ENCODE results near the gene ACP6.
"Not testable (repeated sequence)": the region's sequence is repeated elsewhere in the genome, so short reads cannot be mapped to it uniquely, and the experiment has no call there.

ACP6 gene

GRCh38 chr1:147670319-147671001 is at the start of gene ACP6:
TSS of gene ACP6 (minus strand) at chr1:147670524. CDS start at chr1:147670048, 476 bp downstream.
- DNase-seq (ENCODE audit: low spot score) = peak; percentile 51

GRCh38 chr1:147719711-147720225 is 49.4 kb upstream of the ACP6 start:
- DNase-seq (ENCODE audit: low spot score) = no peak

GRCh38 chr1:147719029-147719698 is 48.8 kb upstream of the ACP6 start:
- DNase-seq (ENCODE audit: low spot score) = no peak

DNA sequence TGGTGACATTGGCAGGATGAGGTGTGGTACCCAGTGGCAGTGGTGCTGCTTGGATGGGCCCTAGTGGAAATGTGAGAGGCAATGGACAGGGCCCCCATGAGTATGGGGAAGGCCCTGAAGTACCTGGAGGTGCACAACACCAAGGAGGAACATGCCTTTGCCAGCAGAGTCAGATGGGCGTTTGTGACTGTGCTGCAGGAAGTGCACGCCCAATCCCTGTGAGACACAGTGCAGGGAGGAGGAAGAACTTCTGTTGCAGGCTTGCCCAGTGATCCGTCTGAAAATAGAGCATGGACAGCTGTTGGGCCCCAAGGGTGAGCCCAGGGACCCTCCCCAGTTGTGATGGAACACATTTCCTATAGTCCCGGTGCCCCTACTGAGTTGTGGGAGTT is 47.4 kb upstream of the ACP6 start:
- no peak for DNase-seq (ENCODE audit: low spot score)

DNA sequence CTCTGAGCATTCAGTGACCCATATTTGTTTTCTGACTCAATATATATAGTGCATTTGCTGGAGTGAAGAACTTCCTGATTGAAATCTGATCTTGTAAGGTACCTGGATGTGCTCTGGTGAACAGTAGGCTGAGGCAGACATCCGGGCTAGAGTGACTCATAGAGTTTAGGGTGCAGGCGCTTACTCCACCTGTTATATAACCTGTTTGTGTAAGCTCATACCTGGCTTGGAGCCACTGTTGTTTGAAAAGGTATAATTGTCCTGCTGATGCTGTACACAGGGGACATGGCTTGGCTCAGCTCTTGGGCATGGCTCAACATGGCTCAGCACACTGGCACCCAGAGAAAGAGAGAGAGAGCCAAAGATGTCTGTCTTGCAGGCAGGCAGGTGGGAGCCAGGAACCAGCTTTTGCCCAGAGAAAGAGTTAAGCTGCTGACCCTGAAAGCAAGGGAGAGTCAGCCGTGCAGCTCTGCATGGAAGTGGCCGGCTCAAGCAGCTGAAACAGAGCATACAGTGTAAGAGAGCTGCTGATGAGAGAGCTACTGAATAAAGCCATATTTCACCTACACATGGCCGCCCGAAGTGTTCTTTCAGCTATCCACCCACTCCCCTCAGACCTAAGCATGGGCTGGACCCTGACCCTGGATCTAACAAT is 46.9 kb upstream of the ACP6 start:
- DNase-seq (ENCODE audit: low spot score) = no peak

DNA sequence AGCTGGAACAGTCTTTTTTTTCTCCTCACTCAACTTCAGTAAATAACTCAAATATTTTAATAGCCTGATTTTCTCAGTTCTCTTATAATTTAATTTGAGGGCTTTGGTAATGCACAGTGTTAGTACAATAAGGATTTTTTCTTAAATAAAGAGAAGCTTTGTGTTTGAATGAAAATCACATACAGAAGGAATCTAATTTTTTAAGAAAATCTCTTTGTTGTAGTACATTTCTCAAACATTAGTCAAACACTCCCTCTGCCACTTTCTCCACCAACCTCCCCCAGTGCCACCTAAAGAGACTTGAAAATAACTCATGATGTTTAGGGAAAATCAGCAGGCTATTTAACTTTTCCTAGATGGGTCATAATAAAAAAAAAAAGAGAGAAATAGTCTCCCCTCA is 42.3 kb upstream of the ACP6 start:
- no peak for DNase-seq (ENCODE audit: low spot score)

DNA sequence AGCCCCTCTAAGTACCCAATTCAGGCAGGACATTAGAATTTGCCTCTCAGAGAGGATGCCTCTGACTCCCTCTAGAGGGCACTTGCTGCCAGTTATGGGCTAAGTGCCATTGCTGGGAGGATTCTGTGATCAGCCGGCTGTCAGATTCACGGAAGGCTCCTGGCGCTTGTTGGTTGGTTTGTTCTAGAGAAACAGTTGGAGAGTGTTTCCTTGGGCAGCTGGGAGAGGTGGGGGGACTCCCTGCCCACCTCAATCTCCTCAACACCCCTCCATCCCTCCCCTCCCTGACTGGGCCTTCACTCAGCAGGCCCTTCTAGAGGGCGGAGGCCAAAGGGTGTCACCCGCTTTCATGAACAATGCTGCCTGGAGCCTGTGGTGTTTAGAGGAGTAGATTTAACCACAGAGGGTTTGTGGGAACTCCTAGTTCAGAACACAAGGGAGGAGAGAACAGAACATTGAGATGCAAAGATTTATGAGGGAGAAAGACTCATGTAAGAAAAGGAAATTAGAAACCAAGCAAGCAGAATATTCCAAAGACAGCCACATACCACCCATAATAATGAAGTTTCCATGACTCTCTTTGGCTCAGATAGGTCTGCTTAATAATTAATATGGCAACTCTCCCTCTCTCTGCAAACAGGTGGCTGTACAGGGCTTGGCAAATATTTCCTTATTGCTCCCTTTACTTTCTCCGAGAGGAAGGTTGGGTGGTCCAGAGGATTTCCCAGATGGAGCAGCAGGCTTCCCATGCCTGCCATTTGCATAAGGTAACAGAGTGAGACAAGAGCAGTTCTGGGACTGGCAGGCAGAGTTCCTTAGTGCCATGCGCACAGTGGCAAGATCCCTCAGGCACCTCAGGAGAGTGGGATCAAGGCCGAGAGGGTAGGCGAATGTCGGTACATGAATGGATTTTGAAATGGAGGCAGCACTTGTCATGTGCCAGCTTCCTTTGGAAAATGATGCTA is 30.0 kb upstream of the ACP6 start:
- DNase-seq (ENCODE audit: low spot score) = peak; percentile 14

- DNase-seq (ENCODE audit: low spot score) = no peak
Measured at GRCh38 chr1:147699686-147700041, 29.3 kb upstream of the ACP6 start.

- DNase-seq (ENCODE audit: low spot score) = no peak
Measured at GRCh38 chr1:147683163-147683763, 12.9 kb upstream of the ACP6 start.

DNA sequence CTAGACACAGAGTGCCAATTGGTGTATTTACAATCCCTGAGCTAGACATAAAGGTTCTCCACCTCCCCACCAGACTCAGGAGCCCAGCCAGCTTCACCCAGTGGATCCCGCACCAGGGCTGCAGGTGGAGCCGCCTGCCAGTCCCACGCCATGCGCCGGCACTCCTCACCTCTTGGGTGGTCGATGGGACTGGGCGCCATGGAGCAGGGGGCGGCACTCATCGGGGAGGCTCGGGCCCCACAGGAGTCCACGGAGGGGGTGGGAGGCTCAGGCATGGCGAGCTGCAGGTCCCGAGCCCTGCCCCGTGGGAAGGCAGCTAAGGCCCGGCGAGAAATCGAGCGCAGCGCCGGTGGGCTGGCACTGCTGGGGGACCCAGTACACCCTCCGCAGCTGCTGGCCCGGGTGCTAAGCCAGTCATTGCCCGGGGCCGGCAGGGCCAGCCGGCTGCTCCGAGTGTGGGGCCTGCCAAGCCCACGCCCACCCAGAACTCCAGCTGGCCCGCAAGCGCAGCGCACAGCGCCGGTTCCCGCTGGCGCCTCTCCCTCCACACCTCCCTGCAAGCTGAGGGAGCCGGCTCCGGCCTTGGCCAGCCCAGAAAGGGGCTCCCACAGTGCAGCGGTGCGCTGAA is 10.4 kb upstream of the ACP6 start:
- DNase-seq (ENCODE audit: low spot score) = not testable (repeated sequence)

- DNase-seq (ENCODE audit: low spot score) = not testable (repeated sequence)
Measured at GRCh38 chr1:147677681-147678080, 7.4 kb upstream of the ACP6 start.

GRCh38 chr1:147676311-147677085 is 6.2 kb upstream of the ACP6 start:
- DNase-seq (ENCODE audit: low spot score) = no peak

- DNase-seq (ENCODE audit: low spot score) = no peak
Measured at GRCh38 chr1:147673816-147674215, 3.5 kb upstream of the ACP6 start.

DNA sequence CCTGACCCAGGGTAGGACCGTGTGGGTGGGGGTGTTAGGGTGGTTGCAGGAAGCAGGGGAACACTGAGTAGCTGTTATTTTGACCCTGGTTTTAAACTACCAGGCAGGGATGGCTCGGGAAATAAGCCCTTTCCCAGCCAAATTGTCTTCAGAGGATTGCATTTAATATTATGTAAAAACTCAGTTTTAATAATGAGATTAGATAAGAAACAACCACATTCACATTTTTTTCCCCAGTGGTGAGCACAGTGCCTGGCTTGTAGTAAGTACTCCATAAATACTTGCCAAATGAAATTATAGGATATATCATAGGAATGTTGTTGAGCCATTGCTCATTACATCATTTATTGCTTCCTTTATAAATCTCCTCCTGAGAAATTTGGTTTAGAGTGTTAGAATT is 3.1 kb upstream of the ACP6 start:
- DNase-seq (ENCODE audit: low spot score) = no peak

GRCh38 chr1:147669469-147670318 is 630 bp downstream of the ACP6 start:
- DNase-seq (ENCODE audit: low spot score) = no peak

DNA sequence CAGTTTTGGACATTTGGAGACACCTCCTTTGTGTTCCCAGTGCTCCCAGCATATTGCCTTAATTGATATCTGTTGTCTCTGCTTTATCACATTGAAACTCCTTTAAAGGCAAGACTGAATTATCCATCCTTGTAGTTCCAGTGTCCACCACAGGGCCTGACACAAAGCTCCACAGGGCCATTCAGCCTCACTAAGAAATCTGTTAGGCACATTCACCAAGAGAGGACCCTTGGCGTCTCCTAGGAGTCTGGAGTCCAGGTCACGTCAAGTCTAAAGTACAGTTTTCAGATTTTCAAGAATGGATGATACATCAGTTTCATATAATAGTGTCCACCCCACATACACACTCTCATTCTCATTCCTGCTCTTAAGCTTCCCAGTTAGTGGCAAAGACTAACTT is 4.8 kb downstream of the ACP6 start:
- DNase-seq (ENCODE audit: low spot score) = no peak

GRCh38 chr1:147664206-147664605 is 6.1 kb downstream of the ACP6 start:
- DNase-seq (ENCODE audit: low spot score) = no peak

- no peak for DNase-seq (ENCODE audit: low spot score)
Measured at GRCh38 chr1:147654511-147654910, 15.8 kb downstream of the ACP6 start.

DNA sequence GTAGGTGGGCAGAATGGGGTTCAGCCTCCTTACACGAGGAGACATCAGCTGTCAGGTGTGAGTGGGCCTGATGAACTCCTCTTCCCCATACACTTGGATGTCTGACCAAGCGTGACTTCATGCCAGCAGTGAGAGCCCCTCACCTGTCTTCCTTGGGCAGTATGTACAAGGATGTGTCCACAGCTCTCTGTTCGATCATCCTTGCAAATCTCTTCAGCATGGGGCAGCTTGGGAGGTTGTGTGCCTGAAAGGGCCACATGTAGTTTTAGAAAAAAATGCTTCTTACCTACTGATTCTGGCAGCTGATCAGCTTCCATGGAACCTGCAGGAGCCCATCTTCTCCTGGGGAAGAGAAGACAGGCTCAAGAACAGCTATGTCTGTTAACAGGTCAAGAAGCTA is 18.0 kb downstream of the ACP6 start:
- no peak for DNase-seq (ENCODE audit: low spot score)
